PFSK-1 (cell line): ENCODE results near the gene TRMT1.

Experiments
- FOXP2 ChIP-seq: optimal IDR thresholded peaks from 2 replicates; pipeline ENCODE3; 2011; ENCODE audit warnings: borderline replicate concordance, control low read depth, inconsistent platforms; ENCODE audit not compliant: insufficient read depth; ENCODE audit errors: extremely low read length, extremely low read depth
- POLR2AphosphoS5 ChIP-seq: IDR thresholded peaks from 2 replicates; pipeline ENCODE4 v1.6.1; 2012; ENCODE audit warnings: low read depth, mild to moderate bottlenecking, control low read depth, low read length, moderate library complexity
- REST ChIP-seq, 2 experiments: IDR thresholded peaks; 2 replicates each; pipeline versions ENCODE4 v1.6.1 to v1.8.0; 2011 to 2012; ENCODE audit warnings: low read depth in 2 of 2, low read length in 2 of 2, control low read depth in 1 of 2, inconsistent platforms in 1 of 2, mild to moderate bottlenecking in 1 of 2, moderate library complexity in 1 of 2; ENCODE audit not compliant: insufficient read depth in 1 of 2
- SIN3A ChIP-seq: IDR thresholded peaks from 2 replicates; pipeline ENCODE4 v1.6.1; 2012; ENCODE audit warnings: mild to moderate bottlenecking, low read length, moderate library complexity, borderline replicate concordance; ENCODE audit not compliant: insufficient read depth
- TAF1 ChIP-seq: IDR thresholded peaks from 2 replicates; pipeline ENCODE4 v1.6.1; 2012; ENCODE audit warnings: low read length, control low read depth, borderline replicate concordance; ENCODE audit not compliant: insufficient read depth

Gene TRMT1

GRCh38 chr19:13100031-13100588 lies 16.4 kb downstream of the TRMT1 start:
- TF ChIP-seq POLR2AphosphoS5 (no peak), FOXP2 (no peak), TAF1 (no peak), SIN3A (no peak)

- no peak for TF ChIP-seq POLR2AphosphoS5
- no peak for TF ChIP-seq SIN3A
- TF ChIP-seq REST (IDR thresholded peaks at IDR 0.05; ENCODE audit: insufficient read depth in 1 of 2, low read depth in 2 of 2, low read length in 2 of 2), result no peak
- no peak for TF ChIP-seq TAF1
- TF ChIP-seq FOXP2, result no peak
These were observed 17.2 kb downstream of the TRMT1 start for GRCh38 chr19:13099073-13099999.

- TF ChIP-seq FOXP2, result no peak
These were observed 18.1 kb downstream of the TRMT1 start for GRCh38 chr19:13098277-13099072.

- TF ChIP-seq FOXP2, result no peak
These were observed 18.9 kb downstream of the TRMT1 start for GRCh38 chr19:13097463-13098258.

GRCh38 chr19:13097033-13097462 lies 19.5 kb downstream of the TRMT1 start:
- TF ChIP-seq POLR2AphosphoS5 (no peak), SIN3A (no peak), FOXP2 (no peak), REST (IDR thresholded peaks at IDR 0.05; ENCODE audit: insufficient read depth in 1 of 2, low read depth in 2 of 2, low read length in 2 of 2) (no peak), TAF1 (no peak)

GRCh38 chr19:13095934-13096927 lies 20.3 kb downstream of the TRMT1 start:
- TF ChIP-seq REST (IDR thresholded peaks at IDR 0.05; ENCODE audit: insufficient read depth in 1 of 2, low read depth in 2 of 2, low read length in 2 of 2) (no peak), SIN3A (no peak), TAF1 (no peak), POLR2AphosphoS5 (no peak)
